Ovary (tissue), 3 donors: ENCODE results near the gene NTNG2.

Source experiments
- CTCF ChIP-seq, 3 donors: fragments of 450-650 bp in 2 of 3; fragments of 200-600 bp in 1 of 3; IDR thresholded peaks; one replicate each; pipeline versions ENCODE4 v1.5.1 to v1.8.0; 2016 to 2022; ENCODE audit warnings: antibody characterized with exemption in 3 of 3, mild to moderate bottlenecking in 1 of 3
- EP300 ChIP-seq: sonication (generic); formaldehyde crosslinking; IDR thresholded peaks from one replicate; pipeline ENCODE4 v1.6.1; 2017; ENCODE audit warnings: antibody characterized with exemption
- POLR2A ChIP-seq: fragments of 450-650 bp; IDR thresholded peaks from one replicate; pipeline ENCODE4 v1.6.1; 2017; ENCODE audit warnings: antibody characterized with exemption, mild to moderate bottlenecking, moderate library complexity
- donor health status: DM: no; HTN: no; CAD: no.

DNA sequence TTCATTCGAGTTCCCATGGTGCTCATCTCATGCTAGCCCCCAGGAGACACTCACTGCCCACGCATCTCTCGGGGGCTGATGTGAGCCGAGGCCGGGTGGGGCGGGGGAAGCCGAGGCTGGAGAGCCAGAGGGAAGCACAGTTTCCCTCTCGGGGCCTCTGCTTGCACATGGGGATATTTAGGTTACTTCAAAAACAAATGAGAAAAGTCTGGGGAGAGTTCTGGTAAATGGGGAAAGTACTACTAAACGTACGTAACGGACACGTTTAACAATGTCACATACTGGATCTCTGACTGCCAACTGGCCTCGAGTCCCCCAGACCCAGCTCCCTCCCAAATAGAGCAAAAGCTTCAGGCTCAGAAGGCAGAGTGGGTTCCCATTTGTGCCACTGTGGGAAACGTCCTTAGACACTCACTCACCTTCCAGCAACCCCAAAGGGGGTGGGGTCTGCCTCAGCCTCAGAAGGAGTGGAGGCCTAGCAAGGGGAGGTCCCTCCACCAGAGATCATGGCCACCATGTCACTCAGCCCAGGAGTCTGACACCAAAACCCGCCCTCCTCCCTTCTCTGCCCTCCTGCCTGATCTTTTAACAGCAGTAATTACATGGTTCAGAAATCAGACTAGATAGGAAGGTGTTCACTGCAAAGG, 33.8 kb upstream of the NTNG2 start:
- TF ChIP-seq EP300 (no peak), POLR2A (no peak), CTCF (IDR thresholded peaks at IDR 0.05) (no peak)
